Left cardiac atrium (tissue), 4 donors: ENCODE data around the gene PCDH9. TPM values are rescaled to one million over a fixed set of nuclear protein-coding genes. Genes with fewer than 3 reads are reported as not detected.
A peak's percentile ranks its signal among the peaks of the same experiment; 100 is the strongest.

ENCODE experiments used
- ATAC-seq, 2 donors: fragments of 200-7000 bp; cut with Tn5 transposase; one replicate each; pipeline ENCODE4 v1.9.1; 2020; ENCODE audit warnings: mild to moderate bottlenecking in 2 of 2, moderate library complexity in 2 of 2
- DNase-seq: peaks from one replicate; pipeline ENCODE4 v3.0.0-alpha.2; 2020
- intact Hi-C, 2 donors: fragments of 100-400 bp; cut with DNase I; formaldehyde crosslinking; loops; one replicate each; pipeline versions ENCODE4 v1.14.1 to v1.15.1; 2022 to 2023
- total RNA-seq, 2 donors: library from RNA; stranded (reverse); fragmentation: NEBNext Ultra II Directional; extraction: Animal tissue kit (Norgen Biotek cat#: 25700); gene quantifications; one replicate each; pipeline ENCODE4 v1.2.1, GENCODE V29; 2021
- donor health status: DM: no; HTN: yes; CAD: no.
- donor health status: DM: no; HTN: yes; CAD: no; lungs with severe emphysema.
- donor health status: DM: yes; HTN: yes; CAD: no.
- donor health status: Dilated cardiomyopathy.

PCDH9 gene
- total RNA-seq, 2 donors from 2014 or later: 17.9 to 19.0 TPM

DNA sequence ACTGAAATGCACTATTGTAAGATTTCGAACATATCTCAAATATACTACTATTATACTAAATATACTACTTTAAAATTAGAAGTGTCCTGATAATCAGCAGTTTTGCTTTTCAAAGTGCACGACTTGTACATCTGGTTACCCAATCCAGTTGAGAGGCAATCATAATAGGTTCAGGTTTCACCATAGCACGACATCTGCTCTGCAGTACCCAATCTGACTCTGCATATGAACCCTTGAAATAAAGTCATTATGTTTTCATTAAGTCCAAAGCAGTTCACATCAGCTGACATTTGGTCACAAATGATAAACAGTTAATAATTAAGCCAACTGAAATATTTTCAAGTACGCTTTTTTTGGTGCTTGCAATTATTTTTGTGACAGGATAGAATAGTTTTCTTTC lies 90.6 kb downstream of the PCDH9 start:
- DNase-seq (no peak), ATAC-seq (peak; percentile 24 to 45)
- intact Hi-C loops: loop anchor here in 1 of 2 donors (5.0 kb wide), 1 partner anchor 88 kb away; no protein-coding TSS in a partner anchor

DNA sequence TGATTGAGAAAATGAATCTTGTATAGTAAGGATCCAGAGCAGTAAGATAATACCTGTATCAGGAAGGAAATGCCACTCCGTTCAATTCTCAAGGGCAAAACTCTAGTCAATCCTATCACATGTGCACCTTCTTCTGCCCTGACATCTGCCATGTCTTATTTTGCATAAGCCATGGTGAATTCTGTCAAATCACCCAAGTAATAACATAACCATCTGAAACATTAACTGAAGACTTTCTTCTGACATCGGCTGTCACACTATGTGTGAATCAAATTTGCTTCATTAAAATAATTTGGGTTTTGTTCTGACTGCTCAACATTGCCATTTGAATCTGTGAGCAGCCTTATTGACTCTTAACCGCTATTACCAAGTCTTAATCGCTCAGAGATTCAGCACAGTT lies 91.2 kb downstream of the PCDH9 start:
- no peak for DNase-seq
- intact Hi-C loops: loop anchor here in 1 of 2 donors (5.0 kb wide), 1 partner anchor 88 kb away; no protein-coding TSS in a partner anchor
- ATAC-seq: no peak

DNA sequence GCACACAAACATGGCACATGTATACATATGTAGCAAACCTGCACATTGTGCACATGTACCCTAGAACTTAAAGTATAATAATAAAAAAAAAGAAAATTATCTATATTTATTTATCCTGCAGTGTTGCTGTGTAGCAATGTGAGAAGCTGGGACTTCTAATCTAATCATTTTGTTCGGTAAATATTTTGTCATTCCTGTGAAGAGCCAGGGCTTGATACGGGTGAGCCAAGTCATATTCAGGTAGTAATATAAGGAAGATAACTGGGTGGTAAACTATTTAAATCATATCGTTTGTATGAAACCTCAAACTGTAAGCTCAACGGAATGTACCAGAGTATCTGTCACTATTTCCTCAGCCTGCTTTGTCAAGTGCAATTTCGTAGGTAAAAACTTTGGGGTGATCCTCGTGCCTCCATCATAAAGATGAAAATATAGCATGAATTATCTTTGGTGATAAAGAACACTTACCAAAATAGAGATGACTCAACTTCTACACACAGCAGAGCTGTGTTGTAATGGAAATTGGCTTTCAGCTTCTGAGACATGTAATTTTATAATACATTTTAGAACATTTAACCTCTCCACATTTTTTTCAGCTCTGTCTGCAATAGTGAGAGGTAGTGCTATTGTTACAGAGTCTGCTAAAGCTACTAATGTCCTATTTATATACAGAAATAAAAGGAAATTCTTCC lies 92.9 kb downstream of the PCDH9 start:
- intact Hi-C loops: loop anchor here in 1 of 2 donors (5.0 kb wide), 1 partner anchor 90 kb away; no protein-coding TSS in a partner anchor
- no peak for DNase-seq
- ATAC-seq: peak in 1 of 2 donors; percentile 37

DNA sequence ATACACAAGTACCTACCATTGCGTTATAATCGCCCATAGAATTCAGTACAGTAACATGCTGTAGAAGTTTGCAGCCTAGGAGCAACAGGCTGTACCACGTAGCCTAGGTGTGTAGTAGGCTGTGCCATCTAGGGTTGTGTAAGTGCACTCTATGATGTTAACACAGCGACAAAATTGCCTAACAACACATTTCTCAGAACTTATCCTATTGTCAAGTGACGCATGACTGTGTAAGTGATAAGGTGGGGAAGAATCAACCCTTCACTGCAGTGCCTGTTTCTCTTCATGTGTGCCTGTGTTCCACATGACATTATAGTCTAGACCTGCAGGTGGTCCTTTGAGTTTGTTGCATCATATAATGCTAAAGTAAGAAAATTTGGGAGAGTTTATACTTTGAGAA lies 94.0 kb downstream of the PCDH9 start:
- no peak for ATAC-seq
- DNase-seq: no peak
- intact Hi-C loops: loop anchor here in 1 of 2 donors (5.0 kb wide), 1 partner anchor 91 kb away; no protein-coding TSS in a partner anchor

DNA sequence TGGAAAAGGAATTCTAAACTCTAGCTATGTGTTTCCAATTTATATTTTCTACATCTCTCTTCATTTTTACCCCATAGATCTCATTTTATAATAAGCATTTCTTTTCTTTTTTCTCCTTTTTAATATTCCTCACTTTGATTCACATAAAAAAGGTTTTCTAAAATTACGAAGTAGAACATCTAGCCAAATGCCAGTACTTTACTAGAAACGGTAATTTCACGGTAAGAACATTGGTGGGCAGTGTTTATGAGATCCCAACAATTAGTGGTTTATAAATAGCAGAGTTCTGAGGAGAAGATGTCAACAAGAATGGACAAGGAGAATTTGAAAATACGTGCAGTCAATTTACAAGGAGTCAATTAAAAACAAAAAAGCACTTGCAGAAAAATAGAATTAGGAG lies 94.8 kb downstream of the PCDH9 start:
- DNase-seq: no peak
- intact Hi-C loops: loop anchor here in 1 of 2 donors (5.0 kb wide), 1 partner anchor 92 kb away; no protein-coding TSS in a partner anchor
- no peak for ATAC-seq

DNA sequence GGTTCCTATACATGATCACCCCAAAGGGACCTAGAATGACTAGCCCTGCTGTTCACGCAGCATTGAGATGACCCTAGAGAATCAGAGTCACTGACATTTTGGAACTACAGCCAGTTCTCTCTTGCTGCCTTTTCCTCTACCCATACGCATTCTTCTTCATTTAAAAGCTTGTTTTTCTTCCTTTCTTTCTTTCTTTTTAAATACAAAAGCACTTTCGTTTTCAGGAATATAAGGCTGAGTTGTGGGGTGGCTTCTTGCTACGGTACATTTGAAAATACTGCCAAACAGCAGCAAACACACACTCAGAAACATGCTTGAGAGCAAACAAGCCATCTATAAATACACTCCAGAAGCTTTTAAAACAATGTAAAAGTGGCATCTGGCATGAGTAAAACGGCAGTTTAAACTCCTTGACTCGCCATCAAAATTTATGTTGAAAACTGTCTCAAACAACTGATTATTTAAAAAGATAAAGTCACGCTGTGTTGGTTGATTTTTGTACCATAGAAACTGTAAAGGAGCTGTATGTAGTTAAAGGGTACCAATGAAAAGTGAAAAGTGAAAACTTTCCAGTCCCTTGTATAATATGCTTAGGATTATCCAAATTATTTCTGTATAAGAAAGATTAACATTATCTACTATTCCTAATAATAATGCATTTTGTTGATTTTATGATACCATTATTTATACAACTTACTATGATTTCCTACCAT lies 95.6 kb downstream of the PCDH9 start:
- ATAC-seq: peak in 1 of 2 donors; percentile 47
- intact Hi-C loops: loop anchor here in 1 of 2 donors (5.0 kb wide), 2 partner anchors 42 to 93 kb away; no protein-coding TSS in a partner anchor

DNA sequence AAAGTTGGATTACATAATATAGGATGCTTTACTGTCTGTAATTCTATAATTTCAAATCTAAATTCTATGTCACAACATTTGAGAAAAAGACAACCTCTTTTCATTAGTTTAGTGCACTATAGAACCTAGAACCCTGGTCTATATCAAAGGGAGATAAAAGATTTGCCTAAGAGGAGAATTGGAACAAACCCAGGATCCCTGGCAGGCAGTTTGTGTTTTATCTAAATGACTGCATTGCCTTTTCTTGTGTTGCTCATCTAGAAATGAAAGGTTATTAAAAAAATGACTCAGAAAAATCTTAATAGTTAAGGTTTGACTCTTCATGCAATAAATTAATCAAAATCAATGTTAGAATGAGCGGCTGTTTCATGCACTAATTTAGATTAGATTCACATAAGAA lies 96.7 kb downstream of the PCDH9 start:
- ATAC-seq: no peak
- no peak for DNase-seq
- intact Hi-C loops: loop anchor here in 1 of 2 donors (5.0 kb wide), 1 partner anchor 41 kb away; no protein-coding TSS in a partner anchor

More for the DNA sequence above, 95.6 kb downstream of the PCDH9 start:
- no peak for DNase-seq

DNA sequence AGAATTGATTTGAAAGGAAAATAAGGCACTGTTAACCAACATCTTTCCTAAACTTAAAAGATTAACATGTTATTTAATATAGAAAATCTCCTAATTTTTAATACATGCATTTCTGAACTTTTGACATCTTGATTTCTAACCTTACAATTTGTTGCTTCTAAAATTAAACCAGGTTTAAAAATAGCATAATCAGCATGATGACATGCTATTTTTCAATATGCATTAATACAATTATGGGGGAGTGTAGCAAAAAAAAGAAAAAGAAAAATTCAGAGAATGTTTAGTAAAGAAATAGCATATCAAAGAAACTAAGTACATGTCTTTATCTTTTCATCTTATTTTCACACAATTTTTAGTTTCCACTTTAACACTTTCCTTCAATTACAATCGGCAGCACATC lies 98.7 kb downstream of the PCDH9 start:
- ATAC-seq (no peak), DNase-seq (no peak)
- intact Hi-C loops: loop anchor here in 1 of 2 donors (5.0 kb wide), 1 partner anchor 39 kb away; no protein-coding TSS in a partner anchor

DNA sequence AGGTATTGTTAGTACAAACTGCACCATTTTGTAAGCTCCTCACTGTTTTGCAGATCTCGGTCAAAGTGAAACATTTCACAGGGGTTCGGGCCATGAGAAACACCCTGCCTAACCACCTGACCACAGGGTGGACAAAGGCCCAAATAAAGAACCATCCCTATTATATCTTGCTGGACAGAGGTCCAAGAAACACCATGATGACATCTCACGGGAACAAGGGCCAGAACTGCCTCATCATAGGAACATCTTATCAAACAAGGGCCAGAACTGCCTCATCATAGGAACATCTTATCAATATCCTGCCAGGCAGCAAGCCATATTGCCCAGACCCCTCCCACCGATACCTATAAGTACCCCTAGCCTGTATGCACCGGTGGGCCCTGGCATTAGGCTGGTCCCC lies 99.7 kb downstream of the PCDH9 start:
- ATAC-seq (peak; percentile 73 to 86), DNase-seq (no peak)
- intact Hi-C loops: loop anchor here in 1 of 2 donors (5.0 kb wide), 1 partner anchor 38 kb away; no protein-coding TSS in a partner anchor

DNA sequence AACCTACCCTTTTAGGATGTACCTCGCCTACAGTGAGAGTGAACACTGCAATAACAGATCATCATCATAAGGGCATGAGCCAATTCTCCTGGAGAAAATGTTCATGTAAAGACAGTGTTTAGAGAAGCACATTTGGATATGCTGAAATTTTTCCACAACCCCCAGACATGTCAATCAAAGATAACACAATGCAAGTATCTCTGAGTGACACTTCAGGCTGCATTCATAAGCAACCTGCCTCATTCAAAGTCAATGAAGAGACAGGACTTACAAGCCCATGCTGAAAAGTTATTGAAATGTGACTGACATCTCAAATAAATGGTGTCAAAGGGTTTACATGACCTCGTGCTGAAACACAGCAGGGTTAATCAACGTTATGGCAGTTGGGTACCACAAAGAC lies 102.0 kb downstream of the PCDH9 start:
- DNase-seq (no peak), ATAC-seq (no peak)
- intact Hi-C loops: no loop called here

DNA sequence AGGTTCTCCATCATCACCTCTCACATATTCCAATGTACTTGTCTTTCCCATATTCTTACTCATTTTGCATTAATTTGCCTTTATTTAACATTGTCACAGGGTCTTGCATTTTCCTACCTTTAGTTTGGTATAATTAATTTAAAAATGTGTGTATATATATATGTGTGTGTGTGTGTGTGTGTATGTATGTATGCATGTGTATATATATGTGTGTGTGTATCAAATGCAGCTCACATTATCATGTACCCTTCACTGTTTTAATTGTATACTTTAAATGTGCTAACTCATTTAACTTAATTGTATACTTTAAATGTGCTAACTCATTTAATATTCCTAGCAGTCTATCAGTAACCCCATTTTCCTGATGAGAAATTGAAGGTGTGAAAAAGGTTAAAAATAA lies 104.5 kb downstream of the PCDH9 start:
- ATAC-seq (no peak), DNase-seq (no peak)
- intact Hi-C loops: no loop called here

DNA sequence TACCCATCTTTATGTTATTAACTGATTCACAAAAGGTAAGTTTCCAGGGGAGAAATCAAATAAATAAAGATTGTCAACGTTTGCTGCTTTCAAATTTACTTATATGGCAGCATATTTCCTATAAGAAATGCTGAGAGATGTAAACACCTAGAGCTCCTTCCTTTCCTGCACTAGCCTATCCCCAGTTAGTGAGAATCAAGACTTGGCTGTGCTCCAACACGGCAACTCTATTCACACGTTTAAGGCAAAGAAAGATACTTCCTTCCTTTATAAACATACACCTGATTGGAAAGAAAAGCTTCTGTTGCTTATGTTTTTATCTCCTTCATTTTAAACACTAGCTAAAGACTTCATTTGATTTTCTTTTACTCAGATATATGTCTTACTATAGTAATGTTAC lies 107.0 kb downstream of the PCDH9 start:
- intact Hi-C loops: no loop called here
- DNase-seq (no peak), ATAC-seq (no peak)

DNA sequence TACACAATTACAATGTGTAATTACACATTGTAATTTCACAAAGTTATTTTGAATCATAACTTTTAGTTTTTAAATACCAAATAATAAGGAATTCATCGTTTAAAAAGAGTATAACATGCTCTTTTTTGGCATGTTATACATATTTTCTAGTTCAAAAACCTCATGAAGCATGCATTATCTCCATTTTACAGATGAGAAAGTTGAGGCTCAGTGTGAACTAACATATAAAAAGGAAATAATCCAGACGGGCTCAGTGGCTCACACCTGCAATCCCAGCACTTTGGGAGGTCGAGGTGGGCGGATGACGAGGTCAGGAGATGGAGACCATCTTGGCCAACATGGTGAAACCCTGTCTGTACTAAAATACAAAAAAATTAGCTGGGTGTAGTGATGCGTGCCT lies 107.9 kb downstream of the PCDH9 start:
- intact Hi-C loops: no loop called here
- no peak for DNase-seq
- ATAC-seq: no peak

DNA sequence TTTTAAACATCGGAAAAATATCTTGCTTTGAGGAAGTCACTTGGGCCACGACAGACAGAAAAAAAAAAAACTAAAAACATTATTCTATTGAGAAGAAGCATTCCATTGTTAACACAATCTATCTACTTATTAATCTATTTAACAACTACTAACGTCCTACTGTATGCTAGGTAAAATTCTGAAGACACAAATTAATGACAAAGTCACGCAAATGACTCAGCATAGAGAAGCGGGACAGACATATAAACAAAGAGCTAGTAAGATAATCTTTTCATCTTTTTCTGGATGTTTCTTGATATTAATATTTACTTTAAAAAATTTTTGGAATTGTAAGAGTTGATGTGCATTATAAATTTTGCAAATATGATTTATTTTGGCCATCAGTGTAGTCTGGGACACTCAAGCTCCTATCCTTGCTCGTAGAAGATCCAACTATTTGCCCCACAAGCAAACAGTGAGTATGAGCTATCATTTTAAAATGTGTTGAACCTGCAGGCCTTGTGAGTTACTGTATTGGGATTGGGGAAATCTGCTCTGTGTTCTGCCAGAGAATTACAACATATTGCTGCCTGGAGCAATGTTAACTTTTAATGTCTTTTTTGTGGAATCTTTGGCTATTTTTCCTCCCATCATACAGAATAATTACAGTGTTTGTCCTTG lies 109.1 kb downstream of the PCDH9 start:
- no peak for DNase-seq
- no peak for ATAC-seq
- intact Hi-C loops: no loop called here

DNA sequence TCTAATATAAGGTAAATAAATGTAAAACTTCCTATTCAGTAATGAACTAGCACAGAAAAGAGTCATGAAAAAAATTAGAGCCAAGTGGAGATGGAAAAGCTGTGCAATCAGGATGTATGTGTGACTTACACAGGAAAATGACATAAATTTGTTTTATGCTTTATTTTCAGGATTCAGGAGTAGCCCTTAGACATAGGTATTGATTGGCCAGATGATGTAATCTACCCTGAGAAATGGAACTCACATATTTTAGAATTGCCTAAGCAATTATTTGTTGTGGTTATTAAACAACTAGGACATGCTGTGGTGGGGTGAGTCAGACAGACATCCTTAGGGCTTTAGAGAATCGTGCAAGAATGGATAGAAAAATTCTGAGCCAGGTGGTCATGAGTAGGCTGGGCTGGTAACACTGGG lies 110.6 kb downstream of the PCDH9 start:
- no peak for DNase-seq
- ATAC-seq: peak in 1 of 2 donors; percentile 50

DNA sequence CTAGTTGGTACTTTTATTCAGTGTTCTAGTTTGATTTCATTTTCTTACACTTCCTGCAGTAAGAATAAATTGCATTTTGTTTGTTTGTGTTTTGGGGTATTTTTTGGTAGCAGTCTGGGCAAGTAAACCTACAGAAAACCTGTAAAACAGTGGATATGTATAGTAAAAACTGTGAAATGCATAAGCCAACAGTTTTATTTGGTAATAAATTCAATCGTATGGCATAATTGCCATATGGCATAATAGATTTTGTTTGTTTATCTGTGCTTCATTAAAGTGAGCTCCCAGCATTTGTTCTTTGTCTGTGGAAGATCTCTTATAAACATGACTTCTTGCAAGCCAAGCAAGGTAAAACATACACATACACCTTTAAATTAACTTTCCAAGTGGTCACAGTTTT lies 111.9 kb downstream of the PCDH9 start:
- DNase-seq (no peak), ATAC-seq (no peak)
- intact Hi-C loops: no loop called here

More for the DNA sequence above, 110.6 kb downstream of the PCDH9 start:
- intact Hi-C loops: no loop called here

DNA sequence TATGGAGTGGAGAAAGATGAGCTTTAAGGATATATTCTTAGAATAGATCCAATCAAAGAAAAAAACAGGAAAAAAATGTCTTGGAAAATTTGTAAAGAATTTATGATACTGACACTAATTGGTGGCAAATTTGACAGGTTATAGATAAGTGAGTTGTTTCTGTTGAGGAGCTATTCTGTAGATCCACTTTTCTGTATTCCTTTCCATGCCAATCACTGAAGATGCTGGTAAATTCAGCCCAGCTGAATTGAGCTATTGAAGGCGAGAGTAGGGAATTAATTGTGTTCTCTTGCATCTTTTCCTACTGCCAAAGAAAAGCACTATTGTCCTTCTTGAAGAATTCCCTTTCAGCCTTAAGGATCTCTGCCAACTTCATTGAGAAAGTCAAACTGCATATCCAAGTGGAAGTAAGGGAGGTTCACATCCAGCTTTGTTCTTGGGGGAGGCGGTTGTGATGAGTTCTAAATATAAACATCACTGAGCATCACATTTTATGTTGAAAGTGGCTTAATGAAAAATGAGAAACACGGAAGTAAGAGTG lies 113.1 kb downstream of the PCDH9 start:
- intact Hi-C loops: no loop called here
- ATAC-seq (no peak), DNase-seq (no peak)

DNA sequence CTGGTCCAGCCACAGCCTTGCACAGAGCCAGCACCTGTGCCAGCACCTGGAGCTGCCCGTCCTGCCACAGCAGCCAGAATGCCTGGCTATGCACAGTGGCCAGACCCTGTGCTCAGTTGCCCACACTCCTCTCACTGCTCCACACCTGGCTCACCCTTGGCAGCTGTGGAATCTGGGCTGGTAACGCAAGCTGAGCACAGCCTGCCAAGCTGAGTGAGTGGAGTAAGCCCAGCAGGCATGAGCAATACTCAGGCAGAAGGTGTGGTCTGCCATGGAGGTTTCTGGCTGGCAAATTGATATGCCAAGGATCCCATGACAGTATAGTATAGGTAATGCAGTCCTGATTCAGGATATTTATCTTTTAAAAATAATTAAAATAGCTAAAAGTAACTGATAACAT lies 122.2 kb downstream of the PCDH9 start:
- intact Hi-C loops: no loop called here
- ATAC-seq: no peak
- DNase-seq: no peak

DNA sequence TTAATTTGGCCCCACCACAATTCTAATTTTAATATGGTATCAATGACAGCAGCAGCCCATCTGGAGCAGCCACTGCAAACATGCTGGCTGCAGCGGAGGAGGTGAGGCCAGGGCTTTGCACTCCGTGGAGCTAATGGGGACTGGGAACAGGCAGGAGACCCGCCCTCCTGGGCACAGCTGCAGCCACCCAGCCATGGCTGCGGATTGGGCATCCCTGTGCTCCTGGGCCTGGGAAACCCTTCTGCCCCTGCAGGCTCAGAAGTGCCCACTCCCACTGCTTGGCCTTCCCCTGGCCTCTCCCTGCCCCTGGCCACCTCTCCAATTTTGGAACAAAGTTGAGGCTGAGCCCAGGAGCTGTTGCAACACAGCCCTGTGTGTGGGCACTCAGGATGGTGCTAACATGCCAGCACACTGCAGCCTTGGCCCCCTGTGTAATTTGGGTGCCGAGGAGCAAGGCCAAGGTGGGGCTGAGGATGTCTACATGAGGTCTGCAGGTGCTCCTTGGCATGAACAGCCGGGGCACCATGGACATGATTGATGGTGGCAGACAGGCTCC lies 123.6 kb downstream of the PCDH9 start:
- DNase-seq: no peak
- intact Hi-C loops: no loop called here

More for the DNA sequence above, 123.6 kb downstream of the PCDH9 start:
- peak in 1 of 2 donors; percentile 19 for ATAC-seq
